HepG2 (cell line): Measurements from ENCODE around the gene CR1L.

Experiments
- CTCF ChIP-seq: sonication (generic); formaldehyde crosslinking; IDR thresholded peaks from 2 replicates; pipeline ENCODE4 v1.5.0; 2020; ENCODE audit warnings: mild to moderate bottlenecking, missing genetic modification reagents, moderate library complexity
- FOXA1 ChIP-seq, 2 experiments: fragments of 450-650 bp in 1 of 2; sonication (generic) in 1 of 2; formaldehyde crosslinking in 1 of 2; IDR thresholded peaks; 2 replicates each; pipeline versions ENCODE4 v1.4.0 to v1.6.1; 2016 to 2020; ENCODE audit warnings: missing genetic modification reagents in 1 of 2
- PAXIP1 ChIP-seq: sonication (generic); formaldehyde crosslinking; conservative IDR thresholded peaks from 2 replicates; pipeline ENCODE4 v1.4.0; 2020; ENCODE audit warnings: mild to moderate bottlenecking, missing genetic modification reagents, moderate library complexity
- POLR2A ChIP-seq, 2 experiments: IDR thresholded peaks; 2 replicates each; pipeline ENCODE4 v1.6.1; 2011; ENCODE audit warnings: low read depth in 2 of 2, low read length in 2 of 2, mild to moderate bottlenecking in 1 of 2, moderate library complexity in 1 of 2; ENCODE audit not compliant: insufficient read depth in 1 of 2
- ZNF224 ChIP-seq: sonication (generic); formaldehyde crosslinking; IDR thresholded peaks from 2 replicates; pipeline ENCODE4 v1.5.0; 2020; ENCODE audit warnings: mild to moderate bottlenecking, missing genetic modification reagents
- ZNF263 ChIP-seq: sonication (generic); formaldehyde crosslinking; IDR thresholded peaks from 2 replicates; pipeline ENCODE4 v1.4.0; 2020; ENCODE audit warnings: missing genetic modification reagents
- ZNF644 ChIP-seq: IDR thresholded peaks from 2 replicates; pipeline ENCODE4 v1.6.1; 2016; ENCODE audit warnings: low read depth
- TF ChIP-seq, protein P1 (sequence below): sonication (generic); formaldehyde crosslinking; IDR thresholded peaks from 2 replicates; pipeline ENCODE4 v1.4.0; 2020; ENCODE audit warnings: missing genetic modification reagents

- no peak for TF ChIP-seq CTCF (CRISPR knock-in tag)
- TF ChIP-seq POLR2A (IDR thresholded peaks at IDR 0.05; ENCODE audit: insufficient read depth in 1 of 2, low read depth in 2 of 2, low read length in 2 of 2): no peak
- no peak for TF ChIP-seq PAXIP1 (CRISPR knock-in tag)
- no peak for TF ChIP-seq FOXA1 (IDR thresholded peaks at IDR 0.05)
- TF ChIP-seq FOXA1 (CRISPR knock-in tag; IDR thresholded peaks at IDR 0.05): no peak
- no peak for TF ChIP-seq ZNF644
- no peak for TF ChIP-seq ZNF263
- no peak for TF ChIP-seq ZNF224 (CRISPR knock-in tag)
- TF ChIP-seq, protein P1, sequence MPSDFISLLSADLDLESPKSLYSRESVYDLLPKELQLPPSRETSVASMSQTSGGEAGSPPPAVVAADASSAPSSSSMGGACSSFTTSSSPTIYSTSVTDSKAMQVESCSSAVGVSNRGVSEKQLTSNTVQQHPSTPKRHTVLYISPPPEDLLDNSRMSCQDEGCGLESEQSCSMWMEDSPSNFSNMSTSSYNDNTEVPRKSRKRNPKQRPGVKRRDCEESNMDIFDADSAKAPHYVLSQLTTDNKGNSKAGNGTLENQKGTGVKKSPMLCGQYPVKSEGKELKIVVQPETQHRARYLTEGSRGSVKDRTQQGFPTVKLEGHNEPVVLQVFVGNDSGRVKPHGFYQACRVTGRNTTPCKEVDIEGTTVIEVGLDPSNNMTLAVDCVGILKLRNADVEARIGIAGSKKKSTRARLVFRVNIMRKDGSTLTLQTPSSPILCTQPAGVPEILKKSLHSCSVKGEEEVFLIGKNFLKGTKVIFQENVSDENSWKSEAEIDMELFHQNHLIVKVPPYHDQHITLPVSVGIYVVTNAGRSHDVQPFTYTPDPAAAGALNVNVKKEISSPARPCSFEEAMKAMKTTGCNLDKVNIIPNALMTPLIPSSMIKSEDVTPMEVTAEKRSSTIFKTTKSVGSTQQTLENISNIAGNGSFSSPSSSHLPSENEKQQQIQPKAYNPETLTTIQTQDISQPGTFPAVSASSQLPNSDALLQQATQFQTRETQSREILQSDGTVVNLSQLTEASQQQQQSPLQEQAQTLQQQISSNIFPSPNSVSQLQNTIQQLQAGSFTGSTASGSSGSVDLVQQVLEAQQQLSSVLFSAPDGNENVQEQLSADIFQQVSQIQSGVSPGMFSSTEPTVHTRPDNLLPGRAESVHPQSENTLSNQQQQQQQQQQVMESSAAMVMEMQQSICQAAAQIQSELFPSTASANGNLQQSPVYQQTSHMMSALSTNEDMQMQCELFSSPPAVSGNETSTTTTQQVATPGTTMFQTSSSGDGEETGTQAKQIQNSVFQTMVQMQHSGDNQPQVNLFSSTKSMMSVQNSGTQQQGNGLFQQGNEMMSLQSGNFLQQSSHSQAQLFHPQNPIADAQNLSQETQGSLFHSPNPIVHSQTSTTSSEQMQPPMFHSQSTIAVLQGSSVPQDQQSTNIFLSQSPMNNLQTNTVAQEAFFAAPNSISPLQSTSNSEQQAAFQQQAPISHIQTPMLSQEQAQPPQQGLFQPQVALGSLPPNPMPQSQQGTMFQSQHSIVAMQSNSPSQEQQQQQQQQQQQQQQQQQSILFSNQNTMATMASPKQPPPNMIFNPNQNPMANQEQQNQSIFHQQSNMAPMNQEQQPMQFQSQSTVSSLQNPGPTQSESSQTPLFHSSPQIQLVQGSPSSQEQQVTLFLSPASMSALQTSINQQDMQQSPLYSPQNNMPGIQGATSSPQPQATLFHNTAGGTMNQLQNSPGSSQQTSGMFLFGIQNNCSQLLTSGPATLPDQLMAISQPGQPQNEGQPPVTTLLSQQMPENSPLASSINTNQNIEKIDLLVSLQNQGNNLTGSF (CRISPR knock-in tag): no peak
Observed at GRCh38 chr1:207747627-207748492, 102.9 kb downstream of the CR1L start.
